K562 (cell line): ENCODE data around the gene FAM199X. TPM values are rescaled to one million over a fixed set of nuclear protein-coding genes. Genes with fewer than 3 reads are reported as not detected.

Source experiments
- ATAC-seq: fragments of 200-7000 bp; cut with Tn5 transposase; 3 replicates; pipeline ENCODE4 v1.9.1; 2020; ENCODE audit warnings: moderate library complexity
- BruUV-seq: library from RNA; stranded (reverse); fragments of 400-500 nt; replicated peaks from 2 replicates; lab custom pipeline; 2021; lab: Mats Ljungman, UMichigan
- CTCF ChIA-PET: fragments of 300-600 bp; formaldehyde crosslinking; extraction: SDS; loops from one replicate; lab custom pipeline; 2021; ENCODE audit warnings: low intra/inter-chr PET ratio; lab: Yijun Ruan, JAX
- POLR2A ChIA-PET: fragments of 300-600, 350-650 bp; sonication (Branson Sonifier 250); formaldehyde crosslinking; extraction: SDS; loops from one replicate; lab custom pipeline; 2021; ENCODE audit warnings: antibody characterized with exemption, inconsistent platforms; lab: Yijun Ruan, JAX
- DNase-seq, 4 experiments: peaks; one replicate each; pipeline versions ENCODE4 v3.0.0 to v3.0.0-alpha.2; 2011 to 2018; ENCODE audit warnings: low spot score in 3 of 4, mixed read lengths in 3 of 4; ENCODE audit errors: extremely low read depth in 1 of 4
- FAIRE-seq: peaks from 2 replicates; lab custom pipeline; 2011; peaks lifted over from hg19 to GRCh38; lab: Jason Lieb, UNC
- H2AFZ ChIP-seq: 2 replicates; pipeline ENCODE4 v1.6.0; 2011; ENCODE audit warnings: low read depth, low read length, control low read depth, inconsistent platforms
- H3K27ac ChIP-seq: fragments of 200-600 bp; 3 replicates; pipeline ENCODE4 v1.8.0; 2011; ENCODE audit warnings: low read depth, mild to moderate bottlenecking, control low read depth, inconsistent platforms, low read length, moderate library complexity, mixed read lengths; ENCODE audit errors: extremely low read depth
- H3K27me3 ChIP-seq, 2 experiments: fragments of 300-600 bp in 1 of 2; 2 replicates in 1 of 2; 3 replicates in 1 of 2; pipeline versions ENCODE4 v1.6.0 to v1.8.0; 2011; ENCODE audit warnings: inconsistent platforms in 2 of 2, low read length in 2 of 2, mild to moderate bottlenecking in 1 of 2, mixed read lengths in 1 of 2, moderate library complexity in 1 of 2; ENCODE audit not compliant: control insufficient read depth in 2 of 2, insufficient read depth in 2 of 2
- H3K36me3 ChIP-seq: fragments of 300-600 bp; 3 replicates; pipeline ENCODE4 v1.8.0; 2011; ENCODE audit warnings: mild to moderate bottlenecking, low read length, inconsistent platforms; ENCODE audit not compliant: control insufficient read depth, insufficient read depth
- H3K4me1 ChIP-seq, 2 experiments: fragments of 200-600 bp in 1 of 2; replicated peaks in 1 of 2; 2 replicates in 1 of 2; 3 replicates in 1 of 2; pipeline versions ENCODE4 v1.5.1 to v1.8.0; 2011; ENCODE audit warnings: inconsistent platforms in 2 of 2, low read length in 2 of 2, mild to moderate bottlenecking in 1 of 2, mixed read lengths in 1 of 2, moderate library complexity in 1 of 2; ENCODE audit not compliant: control insufficient read depth in 2 of 2, insufficient read depth in 2 of 2
- H3K4me2 ChIP-seq: 2 replicates; pipeline ENCODE4 v1.6.1; 2011; ENCODE audit warnings: low read length, control low read depth, inconsistent platforms, mixed read lengths; ENCODE audit not compliant: insufficient read depth
- H3K4me3 ChIP-seq: fragments of 200-600 bp; sonication (generic), shearing (Covaris generic); 2 replicates; pipeline ENCODE4 v1.5.1; 2016; ENCODE audit warnings: control low read depth, inconsistent platforms
- H3K79me2 ChIP-seq: fragments of 200-600 bp; 3 replicates; pipeline ENCODE4 v1.8.0; 2011; ENCODE audit warnings: low read length, inconsistent platforms; ENCODE audit not compliant: control insufficient read depth, insufficient read depth
- H3K9ac ChIP-seq, 2 experiments: 2 replicates each; pipeline versions ENCODE4 v1.6.0 to v1.6.1; 2011; ENCODE audit warnings: low read depth in 2 of 2, low read length in 2 of 2, control low read depth in 1 of 2, inconsistent platforms in 1 of 2, mild to moderate bottlenecking in 1 of 2, mixed read lengths in 1 of 2; ENCODE audit not compliant: insufficient read depth in 1 of 2
- H3K9me1 ChIP-seq: one replicate; pipeline ENCODE4 v1.6.0; 2011; ENCODE audit warnings: inconsistent platforms, mild to moderate bottlenecking, low read length, moderate library complexity; ENCODE audit not compliant: control insufficient read depth, insufficient read depth
- H3K9me3 ChIP-seq: replicated peaks from 2 replicates; pipeline ENCODE4 v1.5.1; 2011; ENCODE audit warnings: low read depth, low read length, inconsistent platforms; ENCODE audit not compliant: control insufficient read depth, insufficient read depth
- H4K20me1 ChIP-seq: replicated peaks from 2 replicates; pipeline ENCODE4 v1.6.1; 2011; ENCODE audit warnings: low read length, inconsistent platforms, mixed read lengths; ENCODE audit not compliant: control insufficient read depth, insufficient read depth
- GTF2A2 ChIP-seq: IDR thresholded peaks from 2 replicates; pipeline ENCODE4 v1.6.1; 2016; ENCODE audit warnings: mild to moderate bottlenecking, missing genetic modification characterization, missing compliant biosample characterization
- HDAC1 ChIP-seq, 2 experiments: fragments of 450-650 bp; IDR thresholded peaks; 2 replicates each; pipeline ENCODE4 v1.6.1; 2016 to 2017; ENCODE audit warnings: inconsistent platforms in 1 of 2, mild to moderate bottlenecking in 1 of 2, moderate library complexity in 1 of 2
- LEF1 ChIP-seq: fragments of 450-650 bp; IDR thresholded peaks from 2 replicates; pipeline ENCODE4 v1.6.1; 2016; ENCODE audit warnings: mild to moderate bottlenecking
- NCOR1 ChIP-seq: fragments of 450-650 bp; IDR thresholded peaks from 2 replicates; pipeline ENCODE4 v1.6.1; 2016; ENCODE audit warnings: mild to moderate bottlenecking, moderate library complexity
- NR2C2 ChIP-seq, 2 experiments: fragments of 200-800 bp in 1 of 2; sonication (Bioruptor generic) in 1 of 2; sonication (generic) in 1 of 2; formaldehyde crosslinking in 1 of 2; IDR thresholded peaks; 2 replicates each; pipeline versions ENCODE4 v1.6.1 to v1.8.0; 2016 to 2022; ENCODE audit warnings: mild to moderate bottlenecking in 1 of 2, missing compliant biosample characterization in 1 of 2, missing genetic modification characterization in 1 of 2, missing genetic modification reagents in 1 of 2
- PATZ1 ChIP-seq: fragments of 250-450 bp; sonication (Bioruptor Pico); IDR thresholded peaks from 2 replicates; pipeline ENCODE4 v1.5.0; 2020; ENCODE audit warnings: mild to moderate bottlenecking, borderline replicate concordance
- UBTF ChIP-seq, 2 experiments: IDR thresholded peaks; 2 replicates each; pipeline ENCODE4 v1.6.1; 2012; ENCODE audit warnings: improper control_type of control experiment in 2 of 2, low read depth in 2 of 2, low read length in 2 of 2, borderline replicate concordance in 1 of 2
- ZFP30 ChIP-seq: fragments of 250-450 bp; sonication (Bioruptor Pico); IDR thresholded peaks from 2 replicates; pipeline ENCODE4 v1.8.0; 2022; ENCODE audit warnings: moderate library complexity, mild to moderate bottlenecking, inconsistent platforms, borderline replicate concordance
- ZNF639 ChIP-seq, 2 experiments: fragments of 200-800 bp in 1 of 2; sonication (Bioruptor generic) in 1 of 2; sonication (generic) in 1 of 2; formaldehyde crosslinking in 1 of 2; IDR thresholded peaks in 1 of 2; conservative IDR thresholded peaks in 1 of 2; 2 replicates each; pipeline versions ENCODE4 v1.5.0 to v1.6.1; 2016 to 2020; ENCODE audit warnings: missing compliant biosample characterization in 1 of 2, missing genetic modification characterization in 1 of 2, missing genetic modification reagents in 1 of 2
- WGBS: fragments of 100-300 bp; shearing (Covaris generic); methylation state at CpG from one replicate; pipeline ENCODE4 v1.1.6; 2016; ENCODE audit warnings: low coverage, mixed read lengths; ENCODE audit not compliant: insufficient coverage; ENCODE audit errors: missing lambda C conversion rate; 5-methylcytosine and 5-hydroxymethylcytosine counted together
- in situ Hi-C: fragments of 300-500 bp; cut with MboI; formaldehyde crosslinking; loops from 4 replicates; pipeline ENCODE4 v1.15.0; 2018; ENCODE audit warnings: inconsistent platforms, mixed read lengths
- intact Hi-C: fragments of 100-400 bp; cut with micrococcal nuclease; formaldehyde crosslinking; loops from 2 replicates; pipeline ENCODE4 v1.14.2; 2022
- polyA plus RNA-seq, 8 experiments: library from polyadenylated mRNA; depleted of rRNA in 4 of 8; stranded (reverse) in 5 of 8; unstranded in 3 of 8; fragments of >200 nt; fragmentation: Nextera tagmentation in 2 of 8; fragmentation: Illumina TruSeq in 1 of 8; extraction: Ambion mirVana in 2 of 8; extraction: Trizol in 1 of 8; gene quantifications; 2 replicates each; pipeline versions ENCODE4 v1.2.1 to v1.2.3, GENCODE V29; 2011 to 2014; ENCODE audit warnings: inconsistent platforms in 1 of 8, missing spikeins in 1 of 8
- total RNA-seq, 7 experiments: library from RNA; depleted of rRNA in 6 of 7; stranded (reverse); fragments of >200 nt in 6 of 7; fragmentation: Illumina TruSeq in 2 of 7; extraction: Trizol in 2 of 7; gene quantifications; 2 replicates each; pipeline versions ENCODE4 v1.2.1 to v1.2.3, GENCODE V29; 2011 to 2021; ENCODE audit warnings: low replicate concordance in 1 of 7

Gene FAM199X
- total and polyA plus RNA-seq, 9 of the 15 experiments (the other 6 are each of a cell fraction or from before 2014, with no cell fraction given): 4.6 to 22.2 (median 13.7) TPM

- TF ChIP-seq UBTF (IDR thresholded peaks at IDR 0.05; ENCODE audit: borderline replicate concordance in 1 of 2, low read depth in 2 of 2, low read length in 2 of 2): no peak
- no peak for TF ChIP-seq NR2C2 (CRISPR knock-in tag; IDR thresholded peaks at IDR 0.05)
- TF ChIP-seq NR2C2 (tag; IDR thresholded peaks at IDR 0.05): no peak
These were observed 39.4 kb upstream of the FAM199X start (continued) for GRCh38 chrX:104126856-104127255.

- intact Hi-C loops: no loop called here
- H2AFZ ChIP-seq: no peak overlapping the region
- no TSS peak for BruUV-seq
- CTCF ChIA-PET: no interaction called here
- H3K9me3 ChIP-seq: no peaks in the 10 kb centered on the region
- TF ChIP-seq LEF1 (no peak), ZNF639 (CRISPR knock-in tag; conservative IDR thresholded peaks at IDR 0.05 in 1 of 2, IDR thresholded peaks at IDR 0.05 in 1 of 2) (no peak), PATZ1 (no peak), GTF2A2 (tag) (no peak), ZFP30 (CRISPR knock-in tag) (no peak), HDAC1 (IDR thresholded peaks at IDR 0.05) (no peak), NCOR1 (no peak)
- no peaks in the 10 kb centered on the region for H3K27me3 ChIP-seq
- POLR2A ChIA-PET: no interaction called here
- no peaks in the 10 kb centered on the region for H3K79me2 ChIP-seq
- no peaks in the 10 kb centered on the region for H3K9me1 ChIP-seq
- H3K27ac ChIP-seq: no peak overlapping the region
- in situ Hi-C loops: no loop called here
- no peak overlapping the region for H3K9ac ChIP-seq
- ATAC-seq (no peak), FAIRE-seq (no peak), DNase-seq (no peak)
- no peaks in the 10 kb centered on the region; a peak in 1 of 5 replicates for H3K4me1 ChIP-seq
- peaks cover 3% of the 10 kb centered on the region; the same call in 1 of the 2 replicates for H4K20me1 ChIP-seq
- no peak overlapping the region for H3K4me3 ChIP-seq
- 0 out of 3 replicates have a peak, but pooled peaks cover 3% of the 10 kb centered on the region for H3K36me3 ChIP-seq
- H3K4me2 ChIP-seq: no peak overlapping the region
- WGBS: 77% methylated on average over 6 of the region's 6 CpGs
These were observed 35.4 kb upstream of the FAM199X start for GRCh38 chrX:104130808-104131207.
